Fibroblast of lung (primary cell): ENCODE data around the gene LHFPL6.

Experiments used
- CTCF ChIP-seq, 2 donors: IDR thresholded peaks in 1 of 2; conservative IDR thresholded peaks in 1 of 2; 1 replicate in 1 of 2; 2 replicates in 1 of 2; pipeline ENCODE4 v1.5.1; 2011 to 2012; ENCODE audit warnings: low read length in 2 of 2, control low read depth in 1 of 2, inconsistent platforms in 1 of 2, low read depth in 1 of 2, mild to moderate bottlenecking in 1 of 2
- EZH2 ChIP-seq: IDR thresholded peaks from 2 replicates; pipeline ENCODE4 v1.5.1; 2012; ENCODE audit warnings: low read length, control low read depth, mild to moderate bottlenecking; ENCODE audit errors: missing control alignments

DNA sequence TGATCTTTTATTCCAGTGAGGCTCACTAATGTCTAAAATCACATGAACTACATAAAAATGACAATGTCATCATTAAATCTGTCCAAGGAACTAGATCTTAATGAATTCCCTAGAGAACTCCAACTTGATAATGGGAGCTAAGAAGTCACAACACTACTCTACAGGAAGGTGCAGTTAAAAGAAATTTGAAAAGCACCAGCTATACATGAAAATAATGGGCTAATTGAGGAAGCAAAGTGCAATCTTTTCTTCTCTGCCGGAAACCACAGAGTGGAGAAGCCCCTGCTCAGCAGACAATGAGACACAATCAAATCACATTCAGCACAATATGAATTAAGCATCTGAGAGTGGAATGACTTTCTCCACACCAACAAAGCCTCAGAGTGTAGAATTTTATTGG, 261.7 kb downstream of the LHFPL6 start:
- no peak for TF ChIP-seq EZH2
- TF ChIP-seq CTCF (conservative IDR thresholded peaks at IDR 0.05 in 1 of 2, IDR thresholded peaks at IDR 0.05 in 1 of 2; ENCODE audit: low read depth in 1 of 2, low read length in 2 of 2), result no peak
